Activated T-cell treated with anti-CD3 and anti-CD28 coated beads, Interleukin-2, amount 50 U/mL, for 1 hour (primary cell): ENCODE results near the gene ADAM33.

Experiments used
- DNase-seq: peaks from one replicate; pipeline ENCODE4 v3.0.0-alpha.2; 2020

The ADAM33 gene

GRCh38 chr20:3645309-3646066 is 36.3 kb downstream of the ADAM33 start:
- DNase-seq: no peak

- DNase-seq: no peak
Measured at GRCh38 chr20:3640259-3640658, 41.6 kb downstream of the ADAM33 start.

GRCh38 chr20:3635346-3635745 is 46.5 kb downstream of the ADAM33 start:
- no peak for DNase-seq

- no peak for DNase-seq
Measured at GRCh38 chr20:3633913-3634478, 47.8 kb downstream of the ADAM33 start.

GRCh38 chr20:3632311-3633004 is 49.4 kb downstream of the ADAM33 start:
- DNase-seq: no peak

GRCh38 chr20:3631534-3631933 is 50.3 kb downstream of the ADAM33 start:
- DNase-seq: no peak

GRCh38 chr20:3630429-3630828 is 51.4 kb downstream of the ADAM33 start:
- DNase-seq: no peak

- DNase-seq: no peak
Measured at GRCh38 chr20:3629893-3630292, 51.9 kb downstream of the ADAM33 start.

GRCh38 chr20:3628502-3629314 is 53.1 kb downstream of the ADAM33 start:
- DNase-seq: no peak

- DNase-seq: no peak
Measured at GRCh38 chr20:3627476-3627875, 54.3 kb downstream of the ADAM33 start.

GRCh38 chr20:3622406-3622805 is 59.4 kb downstream of the ADAM33 start:
- DNase-seq: no peak

GRCh38 chr20:3621111-3621510 is 60.7 kb downstream of the ADAM33 start:
- DNase-seq: no peak
